Heart right ventricle (tissue), 16 donors: Measurements from ENCODE around the gene AFMID. TPM values are rescaled to one million over a fixed set of nuclear protein-coding genes. Genes with fewer than 3 reads are reported as not detected.

Experiments used
- ATAC-seq, 8 donors: fragments of 200-7000 bp; cut with Tn5 transposase; one replicate each; pipeline ENCODE4 v1.9.1; 2020; ENCODE audit warnings: mild to moderate bottlenecking in 8 of 8, moderate library complexity in 8 of 8, moderate number of reproducible peaks in 1 of 8
- DNase-seq, 2 donors: peaks; one replicate each; pipeline ENCODE4 v3.0.0-alpha.2; 2020
- H3K27ac ChIP-seq, 10 donors: fragments of 200-600 bp; sonication (generic) in 2 of 10; one replicate each; pipeline versions ENCODE4 v1.5.0 to v1.8.0; 2020 to 2022; ENCODE audit warnings: mild to moderate bottlenecking in 3 of 10
- H3K27me3 ChIP-seq, 7 donors: fragments of 200-600 bp; one replicate each; pipeline ENCODE4 v1.8.0; 2021 to 2022; ENCODE audit warnings: mild to moderate bottlenecking in 2 of 7
- H3K36me3 ChIP-seq, 9 donors: fragments of 200-600 bp; sonication (generic) in 1 of 9; one replicate each; pipeline versions ENCODE4 v1.5.0 to v1.8.0; 2020 to 2022; ENCODE audit warnings: mild to moderate bottlenecking in 2 of 9
- H3K4me1 ChIP-seq, 9 donors: fragments of 200-600 bp; sonication (generic) in 1 of 9; one replicate each; pipeline versions ENCODE4 v1.5.0 to v1.8.0; 2020 to 2022; ENCODE audit warnings: mild to moderate bottlenecking in 4 of 9
- H3K4me3 ChIP-seq, 10 donors: fragments of 200-600 bp; sonication (generic) in 2 of 10; one replicate each; pipeline versions ENCODE4 v1.5.0 to v1.8.0; 2020 to 2022; ENCODE audit warnings: mild to moderate bottlenecking in 7 of 10, moderate library complexity in 2 of 10
- H3K9me3 ChIP-seq, 11 donors: fragments of 200-600 bp in 10 of 11; sonication (generic) in 2 of 11; one replicate each; pipeline versions ENCODE4 v1.5.0 to v1.8.0; 2013 to 2022; ENCODE audit warnings: mild to moderate bottlenecking in 2 of 11, control low read depth in 1 of 11, moderate library complexity in 1 of 11
- CTCF ChIP-seq, 9 donors: fragments of 200-600 bp; sonication (generic) in 2 of 9; IDR thresholded peaks; one replicate each; pipeline versions ENCODE4 v1.5.0 to v1.8.0; 2021 to 2022; ENCODE audit warnings: antibody characterized with exemption in 9 of 9, mild to moderate bottlenecking in 5 of 9, moderate library complexity in 1 of 9
- WGBS, 2 donors: extraction: QIAGEN DNeasy Blood & Tissue Kit; methylation state at CpG; one replicate each; pipeline ENCODE4 v1.1.7; 2013; ENCODE audit warnings: inconsistent platforms in 1 of 2; 5-methylcytosine and 5-hydroxymethylcytosine counted together
- intact Hi-C, 10 donors: fragments of 100-400 bp; cut with DNase I; formaldehyde crosslinking; loops; one replicate each; pipeline versions ENCODE4 v1.11.1 to v1.14.2; 2022
- polyA plus RNA-seq, 2 donors: library from polyadenylated mRNA; stranded (reverse); fragments of 200-250 nt; gene quantifications; one replicate each; pipeline ENCODE4 v1.2.3, GENCODE V29; 2013
- total RNA-seq, 10 donors: library from RNA; stranded (reverse); fragmentation: NEBNext Ultra II Directional in 3 of 10; extraction: Animal tissue kit (Norgen Biotek cat#: 25700) in 3 of 10; gene quantifications; one replicate each; pipeline versions ENCODE4 v1.2.1 to v1.2.4, GENCODE V29; 2021 to 2023
- donor health status: Arrhythmogenic right ventricular cardiomyopathy.
- donor health status: ischemic (EF 13 %, LVEDD 7.1; RV severe dilation, severe dysfunction).
- donor health status: healthy with polysubstance abuse.
- donor health status: DM: no; HTN: yes; CAD: no.
- donor health status: DM: no; HTN: no; CAD: no.
- donor health status: ischemic (EF 25% LVEDD 6.9; RV normal size, moderate dysfunction).
- donor health status: ischemic (EF 25% LVEDD 5.7; RV mildly dilated, moderate dysfunction).
- donor health status: healthy.
- donor health status: DM: yes; HTN: yes; CAD: no.
- donor health status: Ischemic cardiomyopathy.
- donor health status: ischemic (EF 35%, LVEDD 5.7; RV mildly dilated, moderate dysfunction).
- donor health status: nonischemic (EF 11% LVEDD 7.7; RV severe dilation, severe dysfunction).
- donor health status: DM: yes; HTN: yes; CAD: no.
- donor health status: PGD.
- donor health status: ischemic (EF 29% LVEDD 5.4; RV normal size, mild dysfunction).
- donor health status: nonischemic (EF 23%, LVEDD 6.1; RV moderate dilation, normal function).

Gene AFMID
- total and polyA plus RNA-seq, 12 donors = 13.0 to 42.4 (median 28.2) TPM

- Histone ChIP-seq H3K27me3 (no peaks in the 10 kb centered on the region), H3K4me1 (peaks cover 0 to 7% (median 0%) of the 10 kb centered on the region in 9 donors), H3K9me3 (no peaks in the 10 kb centered on the region), H3K36me3 (peaks cover 0 to 67% (median 6%) of the 10 kb centered on the region in 9 donors), H3K4me3 (no peak overlapping the region), H3K27ac (peak overlapping the region in 2 of 10 donors; percentile 10 to 88)
- intact Hi-C loops = no loop called here
- no peak for TF ChIP-seq CTCF (IDR thresholded peaks at IDR 0.05)
- 81 to 82% methylated on average over 9 of the region's 9 CpGs for WGBS, 2 donors
- ATAC-seq (no peak), DNase-seq (no peak)
Observed at GRCh38 chr17:78197147-78197832, 10.1 kb downstream of the AFMID start.

GRCh38 chr17:78200451-78200850 is 13.3 kb downstream of the AFMID start:
- Histone ChIP-seq H3K36me3 (peaks cover 0 to 67% (median 0%) of the 10 kb centered on the region in 9 donors), H3K9me3 (no peaks in the 10 kb centered on the region), H3K27me3 (no peaks in the 10 kb centered on the region), H3K27ac (peak overlapping the region in 1 of 10 donors; percentile 88), H3K4me3 (no peak overlapping the region), H3K4me1 (peaks cover 0 to 7% (median 0%) of the 10 kb centered on the region in 9 donors)
- intact Hi-C loops = no loop called here
- no peak for TF ChIP-seq CTCF (IDR thresholded peaks at IDR 0.05)
- WGBS, 2 donors = 92 to 94% methylated on average over 6 of the region's 6 CpGs
- DNase-seq (no peak), ATAC-seq (no peak)

GRCh38 chr17:78202666-78203065 is 15.5 kb downstream of the AFMID start:
- no peak for TF ChIP-seq CTCF (IDR thresholded peaks at IDR 0.05)
- no peaks in the 10 kb centered on the region for H3K27me3 ChIP-seq
- H3K36me3 ChIP-seq = peaks cover 0 to 52% (median 0%) of the 10 kb centered on the region in 9 donors
- DNase-seq = no peak
- H3K9me3 ChIP-seq = no peaks in the 10 kb centered on the region
- H3K4me1 ChIP-seq = peaks cover 0 to 10% (median 0%) of the 10 kb centered on the region in 9 donors
- ATAC-seq = peak in 4 of 8 donors; percentile 45 to 59 (median 52)
- H3K27ac ChIP-seq = peak overlapping the region in 4 of 10 donors; percentile 4 to 68 (median 40)
- no peak overlapping the region for H3K4me3 ChIP-seq
- WGBS, 2 donors = 73 to 77% methylated on average over 8 of the region's 8 CpGs
- intact Hi-C loops = no loop called here

GRCh38 chr17:78204387-78205123 is 17.4 kb downstream of the AFMID start:
- DNase-seq = no peak
- peaks cover 0 to 10% (median 0%) of the 10 kb centered on the region in 9 donors for H3K4me1 ChIP-seq
- intact Hi-C loops = no loop called here
- H3K27ac ChIP-seq = no peak overlapping the region
- 91 to 92% methylated on average over 22 of the region's 22 CpGs for WGBS, 2 donors
- H3K27me3 ChIP-seq = no peaks in the 10 kb centered on the region
- peak in 2 of 8 donors; percentile 9 to 12 for ATAC-seq
- H3K36me3 ChIP-seq = peaks cover 0 to 43% (median 0%) of the 10 kb centered on the region in 9 donors
- no peaks in the 10 kb centered on the region for H3K9me3 ChIP-seq
- no peak overlapping the region for H3K4me3 ChIP-seq
- no peak for TF ChIP-seq CTCF (IDR thresholded peaks at IDR 0.05)
